Choroid plexus epithelial cell (primary cell): ENCODE results near the gene AKAP13.
A peak's percentile ranks its signal among the peaks of the same experiment; 100 is the strongest.

Experiments
- DNase-seq: peaks from one replicate; pipeline ENCODE4 v3.0.0-alpha.2; 2010; ENCODE audit warnings: low read depth
- H3K4me3 ChIP-seq: 2 replicates; pipeline ENCODE4 v1.5.1; 2011; ENCODE audit warnings: low read depth, mild to moderate bottlenecking, control low read depth, low read length, moderate library complexity
- TF ChIP-seq, protein P1 (sequence below): conservative IDR thresholded peaks from 2 replicates; pipeline ENCODE4 v1.5.1; 2011; ENCODE audit warnings: low read depth, mild to moderate bottlenecking, control low read depth, inconsistent platforms, low read length, moderate library complexity

AKAP13 gene

GRCh38 chr15:85693277-85693676 is 312.9 kb downstream of the AKAP13 start:
- DNase-seq, result no peak
- TF ChIP-seq, protein P1, sequence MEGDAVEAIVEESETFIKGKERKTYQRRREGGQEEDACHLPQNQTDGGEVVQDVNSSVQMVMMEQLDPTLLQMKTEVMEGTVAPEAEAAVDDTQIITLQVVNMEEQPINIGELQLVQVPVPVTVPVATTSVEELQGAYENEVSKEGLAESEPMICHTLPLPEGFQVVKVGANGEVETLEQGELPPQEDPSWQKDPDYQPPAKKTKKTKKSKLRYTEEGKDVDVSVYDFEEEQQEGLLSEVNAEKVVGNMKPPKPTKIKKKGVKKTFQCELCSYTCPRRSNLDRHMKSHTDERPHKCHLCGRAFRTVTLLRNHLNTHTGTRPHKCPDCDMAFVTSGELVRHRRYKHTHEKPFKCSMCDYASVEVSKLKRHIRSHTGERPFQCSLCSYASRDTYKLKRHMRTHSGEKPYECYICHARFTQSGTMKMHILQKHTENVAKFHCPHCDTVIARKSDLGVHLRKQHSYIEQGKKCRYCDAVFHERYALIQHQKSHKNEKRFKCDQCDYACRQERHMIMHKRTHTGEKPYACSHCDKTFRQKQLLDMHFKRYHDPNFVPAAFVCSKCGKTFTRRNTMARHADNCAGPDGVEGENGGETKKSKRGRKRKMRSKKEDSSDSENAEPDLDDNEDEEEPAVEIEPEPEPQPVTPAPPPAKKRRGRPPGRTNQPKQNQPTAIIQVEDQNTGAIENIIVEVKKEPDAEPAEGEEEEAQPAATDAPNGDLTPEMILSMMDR, result no peak
- H3K4me3 ChIP-seq, result no peak overlapping the region

DNA sequence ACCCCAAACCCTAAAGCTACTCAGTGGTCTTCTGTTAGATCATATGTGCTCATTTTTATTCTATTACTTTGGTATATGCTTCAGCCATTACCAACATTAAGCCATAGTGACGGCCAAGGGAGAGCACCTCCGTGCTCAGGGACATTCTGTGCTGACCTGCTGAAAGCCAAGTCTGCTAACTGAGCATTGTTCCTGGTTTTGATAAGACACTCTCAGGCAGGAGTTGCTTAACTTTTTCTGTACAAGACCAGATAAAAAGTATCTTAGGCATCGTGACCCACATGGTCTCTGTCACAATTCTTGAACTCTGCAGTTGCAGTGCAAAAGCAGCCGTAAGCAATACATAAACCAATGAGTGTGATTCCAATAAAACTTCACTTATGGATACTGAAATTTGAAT is 313.7 kb downstream of the AKAP13 start:
- DNase-seq, result no peak
- TF ChIP-seq, protein P1, result no peak
- no peak overlapping the region for H3K4me3 ChIP-seq

- no peak for DNase-seq
- no peak overlapping the region for H3K4me3 ChIP-seq
- TF ChIP-seq, protein P1, result no peak
These were observed 320.4 kb downstream of the AKAP13 start for GRCh38 chr15:85700767-85701166.

- no peak overlapping the region for H3K4me3 ChIP-seq
- peak; percentile 74 for DNase-seq
- TF ChIP-seq, protein P1, result no peak
These were observed 322.1 kb downstream of the AKAP13 start for GRCh38 chr15:85702321-85703101.

GRCh38 chr15:85704066-85704465 is 323.7 kb downstream of the AKAP13 start:
- H3K4me3 ChIP-seq, result no peak overlapping the region
- DNase-seq, result no peak
- TF ChIP-seq, protein P1, result no peak

- H3K4me3 ChIP-seq, result no peak overlapping the region
- no peak for DNase-seq
- TF ChIP-seq, protein P1, result no peak
These were observed 324.5 kb downstream of the AKAP13 start for GRCh38 chr15:85704720-85705429.
